Central memory CD8-positive, alpha-beta T cell (primary cell): ENCODE measurements around the gene BCL2.
"Not testable (repeated sequence)": the region's sequence is repeated elsewhere in the genome, so short reads cannot be mapped to it uniquely, and the experiment has no call there.

Experiments used
- ATAC-seq: fragments of 150-1000 bp; cut with Tn5 transposase; replicated peaks from 2 replicates; pipeline ENCODE4 v1.10.0; 2022; ENCODE audit warnings: mild to moderate bottlenecking, moderate FRiP score, moderate number of reproducible peaks; ENCODE audit not compliant: poor library complexity, severe bottlenecking; ENCODE audit errors: extremely low read depth
- DNase-seq, 2 donors: peaks; one replicate each; pipeline ENCODE4 v3.0.0; 2021; ENCODE audit warnings: low spot score in 2 of 2
- H3K27ac Mint-ChIP-seq: one replicate; pipeline ENCODE4 v1.8.0; 2022; ENCODE audit warnings: low read depth, mild to moderate bottlenecking, moderate library complexity, mixed read lengths
- H3K27me3 Mint-ChIP-seq: one replicate; pipeline ENCODE4 v1.8.0; 2022; ENCODE audit warnings: mixed read lengths
- H3K36me3 Mint-ChIP-seq: one replicate; pipeline ENCODE4 v1.8.0; 2022; ENCODE audit warnings: mild to moderate bottlenecking, moderate library complexity, mixed read lengths; ENCODE audit not compliant: insufficient read depth
- H3K4me1 Mint-ChIP-seq: one replicate; pipeline ENCODE4 v1.8.0; 2022; ENCODE audit warnings: mixed read lengths
- H3K4me3 Mint-ChIP-seq: one replicate; pipeline ENCODE4 v1.8.0; 2022; ENCODE audit warnings: mild to moderate bottlenecking, moderate library complexity, mixed read lengths
- H3K9me3 Mint-ChIP-seq: one replicate; pipeline ENCODE4 v1.8.0; 2022; ENCODE audit warnings: mixed read lengths

Gene BCL2

DNA sequence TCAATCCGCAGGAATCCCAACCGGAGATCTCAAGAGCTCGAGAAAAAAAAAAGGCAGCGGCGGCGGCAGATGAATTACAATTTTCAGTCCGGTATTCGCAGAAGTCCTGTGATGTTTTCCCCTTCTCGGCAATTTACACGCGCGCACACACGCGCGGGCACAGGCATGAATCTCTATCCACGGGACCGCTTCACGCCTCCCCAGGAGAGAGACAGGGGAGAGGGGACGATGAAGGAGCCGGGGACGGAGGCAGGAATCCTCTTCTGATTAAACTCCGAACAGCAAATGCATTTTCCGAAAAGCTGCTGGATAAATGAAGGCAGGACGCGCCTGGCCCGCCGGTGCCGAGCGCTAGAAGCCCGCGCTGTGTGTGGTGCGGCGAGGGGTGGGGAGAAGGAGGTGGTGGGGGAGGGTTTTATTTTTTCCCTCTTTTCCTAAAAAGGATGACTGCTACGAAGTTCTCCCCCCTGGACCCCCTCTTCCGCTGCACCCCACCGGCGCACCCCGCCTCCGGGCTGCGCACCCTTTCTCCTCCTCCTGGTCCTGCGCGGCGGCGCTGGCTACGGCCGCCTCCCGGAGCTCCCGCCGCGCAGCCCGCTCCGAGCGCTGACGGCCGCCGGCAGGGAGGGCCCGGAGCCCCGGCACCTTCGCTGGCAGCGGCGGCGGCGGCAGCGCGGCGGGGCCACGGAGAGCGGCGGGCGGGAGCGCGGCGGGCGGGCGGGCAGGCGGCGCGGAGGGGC, at the start of gene BCL2:
BCL2 (minus strand) TSS at position 387 of the 740 bp plus-strand sequence.
- peak within 1 kb of the TSS; percentile 100 for H3K4me3 Mint-ChIP-seq
- no peaks in the 10 kb centered on the region for H3K27me3 Mint-ChIP-seq
- H3K36me3 Mint-ChIP-seq, result peaks cover 28% of the 10 kb centered on the region
- peaks cover 67% of the 10 kb centered on the region for H3K4me1 Mint-ChIP-seq
- no peaks in the 10 kb centered on the region for H3K9me3 Mint-ChIP-seq
- peak within 1 kb of the TSS; percentile 96 for H3K27ac Mint-ChIP-seq
- ATAC-seq (peak; percentile 30), DNase-seq (no peak)

DNA sequence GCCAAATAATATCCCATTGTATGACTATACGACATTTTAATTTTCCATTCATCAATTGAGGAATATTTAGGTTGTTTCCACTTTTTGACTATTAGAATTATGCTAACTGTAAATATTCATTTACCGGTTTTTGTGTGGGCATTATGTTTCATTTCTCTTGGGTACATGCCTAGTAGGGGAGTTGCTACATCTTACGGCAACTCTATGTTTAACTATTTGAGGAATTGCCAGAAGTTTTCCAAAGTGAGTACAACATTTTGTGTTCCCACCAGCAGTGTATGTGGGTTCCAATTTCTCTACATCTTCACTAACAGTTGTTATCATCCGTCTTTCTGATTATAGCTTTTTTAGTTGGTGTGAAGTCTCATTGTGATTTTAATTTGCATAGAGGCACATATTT, 49.0 kb upstream of the BCL2 start:
- ATAC-seq (no peak), DNase-seq (no peak)
- Mint-ChIP-seq H3K4me1 (peaks cover 35% of the 10 kb centered on the region), H3K9me3 (no peaks in the 10 kb centered on the region), H3K27me3 (no peaks in the 10 kb centered on the region), H3K27ac (no peak overlapping the region), H3K4me3 (peak overlapping the region; percentile 92), H3K36me3 (peaks cover 10% of the 10 kb centered on the region)

DNA sequence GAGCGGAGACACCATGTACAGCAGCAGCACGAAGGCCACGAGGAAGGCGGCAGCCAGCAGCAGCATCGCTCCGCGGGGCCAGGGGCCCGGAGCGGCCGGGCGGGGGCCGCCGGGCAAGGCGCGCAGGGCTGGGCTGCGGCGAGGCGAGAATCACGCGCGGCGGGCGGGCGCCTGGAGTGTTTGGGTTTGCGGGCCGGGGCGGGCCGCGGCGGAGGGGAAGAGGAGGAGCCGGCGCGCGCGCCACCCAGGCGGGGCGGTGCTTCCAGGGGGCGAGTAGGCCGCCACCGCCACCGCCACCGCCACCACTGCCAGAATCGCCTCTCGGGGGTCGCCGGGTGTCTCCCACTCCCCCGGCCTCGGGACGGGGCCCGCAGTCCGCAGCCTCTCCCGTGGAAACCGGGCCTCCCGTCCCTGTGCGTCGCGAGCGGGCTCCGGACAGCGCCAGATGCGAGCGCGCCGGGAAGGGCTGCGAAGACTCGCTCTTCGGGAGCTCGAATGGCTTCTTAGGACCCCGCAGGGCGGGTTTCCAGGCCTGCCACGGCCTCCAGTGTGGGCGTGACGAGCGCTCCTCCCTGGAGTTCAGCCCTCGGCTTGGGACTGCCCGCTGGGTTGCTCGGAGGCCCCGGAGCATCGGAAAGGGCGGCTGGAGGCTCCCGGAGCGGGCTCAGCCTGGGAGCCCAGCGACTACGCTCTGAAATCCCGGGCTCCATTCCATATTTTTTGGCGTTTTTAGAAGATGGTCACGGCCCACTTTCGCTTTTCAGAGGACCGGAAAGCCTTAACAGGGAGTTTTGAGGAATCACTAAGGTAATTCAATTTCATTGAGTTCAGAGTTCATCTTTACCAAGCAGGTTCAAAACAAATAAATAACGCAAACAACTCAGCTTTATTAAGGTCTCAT, 47.7 kb upstream of the BCL2 start, which contains the start of gene KDSR:
KDSR (minus strand) TSS at position 154 of the 901 bp plus-strand sequence; CDS start at position 66, 88 bp downstream.
- Mint-ChIP-seq H3K4me1 (peaks cover 36% of the 10 kb centered on the region), H3K4me3 (peak within 1 kb of the TSS; percentile 92), H3K36me3 (peaks cover 10% of the 10 kb centered on the region), H3K27me3 (no peaks in the 10 kb centered on the region), H3K27ac (peak within 1 kb of the TSS; percentile 72), H3K9me3 (no peaks in the 10 kb centered on the region)
- ATAC-seq (peak; percentile 81), DNase-seq (peak; percentile 66 to 67)

DNA sequence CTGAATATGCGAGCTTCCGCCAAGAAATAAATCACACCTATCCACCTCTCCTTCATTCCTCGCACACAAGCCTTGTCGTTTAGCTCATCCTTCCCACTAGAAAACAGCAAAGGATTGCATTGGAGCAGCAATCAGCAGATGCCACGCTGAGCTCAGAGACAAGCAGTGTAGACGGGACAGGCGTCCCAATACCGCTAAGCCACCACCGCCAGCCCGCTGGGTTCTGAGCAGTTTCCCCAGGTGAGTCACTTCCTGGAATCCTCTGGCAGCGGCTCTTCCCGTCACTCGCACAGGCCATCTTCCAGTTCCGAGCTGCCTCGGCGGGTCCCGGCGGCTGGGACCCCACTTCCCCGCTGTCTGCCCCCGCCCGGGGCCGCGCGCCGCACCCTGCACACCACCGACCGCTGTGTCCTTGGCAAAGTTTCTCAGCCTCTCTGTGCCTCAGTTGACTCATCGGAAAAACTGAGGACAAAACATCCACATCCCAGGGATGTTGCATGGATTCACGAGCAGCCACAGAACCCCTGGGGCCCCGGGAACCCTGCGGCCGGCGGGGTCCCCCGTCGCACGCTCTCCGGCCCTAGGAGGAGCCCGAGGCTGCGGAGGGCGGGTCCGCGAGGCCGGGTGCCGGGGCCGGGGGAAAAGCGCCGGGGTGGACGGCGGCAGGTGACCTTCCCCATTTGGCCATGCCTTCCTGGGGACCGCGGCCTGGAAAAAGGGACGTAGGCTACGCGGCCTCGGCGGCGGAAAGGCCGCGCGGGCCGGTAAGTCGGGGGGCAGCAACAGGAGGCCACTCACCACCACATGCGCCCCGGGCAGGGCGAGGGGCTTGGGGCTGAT, 46.9 kb upstream of the BCL2 start:
- DNase-seq (peak; percentile 18 to 22), ATAC-seq (peak; percentile 47)
- Mint-ChIP-seq H3K9me3 (no peaks in the 10 kb centered on the region), H3K36me3 (peaks cover 16% of the 10 kb centered on the region), H3K27ac (peak overlapping the region; percentile 72), H3K4me3 (peak overlapping the region; percentile 92), H3K27me3 (no peaks in the 10 kb centered on the region), H3K4me1 (peaks cover 36% of the 10 kb centered on the region)

DNA sequence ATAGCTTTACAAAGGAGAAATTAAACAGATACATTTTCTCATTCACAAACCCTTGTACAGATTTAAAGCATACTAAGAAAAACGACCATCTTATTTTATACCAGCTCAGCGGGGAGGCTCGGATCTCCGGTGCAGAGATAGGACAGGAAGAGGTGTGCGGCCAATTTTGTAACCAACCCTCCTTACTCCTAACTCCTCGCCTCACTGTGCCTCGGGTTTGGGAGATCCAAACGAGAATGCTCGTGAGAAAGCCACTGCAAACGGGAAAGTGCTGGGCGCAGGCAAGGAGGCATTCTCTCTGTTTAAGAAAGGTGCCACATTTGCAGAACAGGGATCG, 46.3 kb upstream of the BCL2 start:
- Mint-ChIP-seq H3K27me3 (no peaks in the 10 kb centered on the region), H3K27ac (peak overlapping the region; percentile 72), H3K4me1 (peaks cover 36% of the 10 kb centered on the region), H3K4me3 (peak overlapping the region; percentile 92), H3K9me3 (no peaks in the 10 kb centered on the region), H3K36me3 (peaks cover 17% of the 10 kb centered on the region)
- ATAC-seq (no peak), DNase-seq (no peak)

DNA sequence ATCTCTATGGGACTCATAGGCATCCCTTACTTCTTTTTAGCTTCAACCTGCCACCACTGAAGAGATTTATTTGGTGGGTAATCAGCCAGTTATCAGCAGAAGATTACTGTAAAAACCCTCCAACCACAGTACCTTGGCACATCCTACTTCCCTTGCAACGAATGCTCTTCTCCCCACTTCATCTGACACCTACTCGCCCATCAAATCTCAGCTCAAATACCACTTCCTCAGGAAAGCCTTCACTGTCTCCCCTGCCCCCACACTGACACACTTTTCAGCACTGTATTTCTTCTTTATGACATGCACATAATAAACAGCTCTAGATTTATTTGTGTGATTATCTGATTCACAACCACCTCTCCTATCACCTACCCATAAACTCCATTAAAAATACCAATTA, 44.4 kb upstream of the BCL2 start:
- ATAC-seq (peak; percentile 62), DNase-seq (peak in 1 of 2 donors; percentile 56)
- Mint-ChIP-seq H3K4me1 (peaks cover 33% of the 10 kb centered on the region), H3K27ac (peak overlapping the region; percentile 0), H3K9me3 (no peaks in the 10 kb centered on the region), H3K4me3 (no peak overlapping the region), H3K36me3 (peaks cover 21% of the 10 kb centered on the region), H3K27me3 (no peaks in the 10 kb centered on the region)

DNA sequence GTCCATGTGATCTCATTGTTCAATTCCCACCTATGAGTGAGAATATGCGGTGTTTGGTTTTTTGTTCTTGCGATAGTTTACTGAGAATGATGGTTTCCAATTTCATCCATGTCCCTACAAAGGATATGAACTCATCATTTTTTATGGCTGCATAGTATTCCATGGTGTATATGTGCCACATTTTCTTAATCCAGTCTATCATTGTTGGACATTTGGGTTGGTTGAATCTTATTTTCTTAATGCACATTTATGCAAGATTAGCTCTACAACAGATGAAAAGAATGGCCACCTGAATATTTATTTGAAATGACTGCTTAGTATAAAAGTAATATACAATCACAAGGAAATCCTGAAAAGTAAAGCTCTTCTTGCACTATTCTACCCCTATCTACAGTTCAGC, 43.9 kb upstream of the BCL2 start:
- H3K4me1 Mint-ChIP-seq, result peaks cover 28% of the 10 kb centered on the region
- H3K36me3 Mint-ChIP-seq, result peaks cover 24% of the 10 kb centered on the region
- H3K27me3 Mint-ChIP-seq, H3K27ac Mint-ChIP-seq, H3K9me3 Mint-ChIP-seq, H3K4me3 Mint-ChIP-seq, ATAC-seq, DNase-seq: not testable (repeated sequence)

DNA sequence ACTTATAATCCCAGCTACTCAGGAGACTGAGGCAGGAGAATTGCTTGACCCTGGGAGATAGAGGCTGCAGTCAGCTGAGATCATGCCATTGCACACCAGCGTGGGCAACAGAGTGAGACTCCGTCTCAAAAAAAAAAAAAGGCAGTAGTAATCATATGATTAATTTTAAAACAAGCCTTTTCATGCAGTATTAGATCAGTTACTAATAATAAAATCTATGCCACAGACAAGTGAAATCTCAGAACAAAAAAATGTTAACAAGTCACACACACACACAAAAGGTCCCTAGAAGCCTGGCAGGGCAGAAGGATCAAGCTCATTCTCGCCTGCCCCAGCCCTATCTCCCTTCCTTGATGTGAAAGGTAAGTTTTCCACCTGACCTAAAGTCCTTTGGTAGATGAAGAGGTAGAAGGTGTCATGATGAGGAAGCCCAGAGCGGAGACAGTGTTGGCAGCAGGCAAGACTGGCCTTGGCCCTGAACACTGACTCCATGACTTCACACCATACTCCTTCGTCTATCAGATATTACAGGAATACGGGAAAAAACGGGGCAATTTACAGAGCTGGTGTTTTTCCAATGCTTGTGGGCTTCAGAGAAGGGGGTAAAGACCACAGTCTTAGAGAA, 36.8 kb upstream of the BCL2 start:
- no peak for DNase-seq
- peaks cover 36% of the 10 kb centered on the region for H3K36me3 Mint-ChIP-seq
- H3K27ac Mint-ChIP-seq, result no peak overlapping the region

DNA sequence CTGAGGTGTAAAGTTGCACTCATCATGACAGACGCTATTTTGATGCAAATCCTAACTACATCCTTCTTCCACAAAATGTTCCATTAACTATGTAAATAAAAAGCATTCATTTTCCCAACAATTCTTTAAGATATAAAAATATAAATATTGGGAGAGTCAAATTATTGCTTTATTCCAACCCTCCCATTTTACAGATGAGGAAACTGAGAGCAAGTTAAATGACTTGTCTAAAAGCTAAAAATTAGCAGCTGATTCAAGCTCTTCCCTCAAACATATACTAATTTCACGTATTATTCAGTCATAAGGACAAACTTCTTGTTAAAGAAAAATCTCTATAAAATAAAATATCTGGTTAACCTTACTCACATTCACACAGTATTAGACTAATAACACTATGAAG, 30.7 kb upstream of the BCL2 start:
- Mint-ChIP-seq H3K4me1 (no peaks in the 10 kb centered on the region), H3K9me3 (no peaks in the 10 kb centered on the region), H3K36me3 (peaks cover 35% of the 10 kb centered on the region), H3K27me3 (no peaks in the 10 kb centered on the region), H3K4me3 (no peak overlapping the region), H3K27ac (no peak overlapping the region)
- DNase-seq, result no peak
- no peak for ATAC-seq

More for the DNA sequence above, 36.8 kb upstream of the BCL2 start:
- Mint-ChIP-seq H3K4me1 (no peaks in the 10 kb centered on the region), H3K27me3 (no peaks in the 10 kb centered on the region), H3K4me3 (no peak overlapping the region), H3K9me3 (no peaks in the 10 kb centered on the region)
- no peak for ATAC-seq

DNA sequence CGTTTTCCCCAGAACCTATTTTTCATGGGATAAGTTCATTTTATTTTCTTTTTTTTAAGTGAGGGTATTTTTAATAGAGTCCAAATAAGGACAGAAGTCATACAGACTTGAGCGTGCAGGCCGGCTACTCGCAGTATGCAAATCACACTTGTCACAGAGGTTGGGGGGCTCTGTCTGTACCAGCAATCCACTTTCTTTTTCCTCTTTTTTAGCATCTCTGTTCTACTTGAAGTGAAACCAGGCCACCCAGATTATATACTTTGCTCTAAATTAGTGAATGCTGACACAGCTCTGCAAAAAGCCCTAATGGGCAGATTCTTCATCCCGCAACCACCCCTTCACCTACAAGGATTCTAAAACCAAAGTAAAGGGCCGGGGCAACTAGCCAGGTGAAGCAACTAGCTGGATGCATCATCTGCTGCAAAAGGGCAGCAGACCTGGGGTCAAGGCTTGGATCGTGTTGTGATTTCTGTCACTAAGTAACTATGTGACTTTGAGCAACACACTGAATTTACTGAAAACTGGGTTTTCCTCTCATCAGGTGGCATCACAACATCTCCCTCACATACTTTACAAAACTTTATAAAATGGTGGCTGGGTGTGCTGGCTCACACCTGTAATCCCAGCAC, 29.1 kb upstream of the BCL2 start:
- H3K4me3 Mint-ChIP-seq, result no peak overlapping the region
- H3K36me3 Mint-ChIP-seq, result peaks cover 42% of the 10 kb centered on the region

DNA sequence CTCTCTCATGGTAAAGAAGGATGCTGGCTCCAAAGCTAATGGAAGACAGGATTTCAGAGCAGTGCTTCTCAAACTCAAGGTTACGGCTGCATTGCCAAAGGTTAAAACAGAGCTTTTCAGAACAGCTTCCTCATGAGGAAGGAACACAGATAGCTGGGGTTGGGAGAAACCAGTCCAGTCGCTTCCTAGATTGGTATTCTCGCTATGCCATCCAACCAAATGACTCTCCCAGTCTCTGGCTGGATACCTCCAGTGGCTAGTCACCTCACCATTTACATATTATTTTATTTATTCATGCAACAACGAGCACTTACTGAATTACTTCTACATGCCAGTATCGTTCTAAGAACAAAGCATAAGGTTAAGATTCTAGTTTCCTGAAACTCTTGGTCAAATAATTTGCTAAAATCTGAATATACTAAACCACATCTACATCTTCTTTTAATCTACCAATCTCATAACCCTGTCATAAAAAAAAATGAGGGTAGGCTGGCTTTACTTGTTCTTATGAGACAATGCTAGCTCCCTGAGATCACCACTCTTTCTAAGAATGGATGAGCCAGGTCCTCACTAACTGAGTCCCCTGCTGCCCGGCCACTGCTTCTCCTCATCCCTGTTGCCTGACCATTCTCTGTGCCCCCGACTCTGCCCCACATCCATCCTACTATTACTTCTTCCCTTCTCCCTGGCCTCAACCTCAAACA, 27.1 kb upstream of the BCL2 start:
- Mint-ChIP-seq H3K4me3 (no peak overlapping the region), H3K27ac (peak overlapping the region; percentile 49), H3K9me3 (no peaks in the 10 kb centered on the region), H3K36me3 (peaks cover 43% of the 10 kb centered on the region), H3K27me3 (no peaks in the 10 kb centered on the region), H3K4me1 (no peaks in the 10 kb centered on the region)
- DNase-seq, result no peak
- ATAC-seq, result no peak

More for the DNA sequence above, 29.1 kb upstream of the BCL2 start:
- Mint-ChIP-seq H3K4me1 (no peaks in the 10 kb centered on the region), H3K27me3 (no peaks in the 10 kb centered on the region), H3K9me3 (no peaks in the 10 kb centered on the region), H3K27ac (no peak overlapping the region)
- ATAC-seq (no peak), DNase-seq (no peak)
